ENCODE measurements around the gene MATN1.

GRCh38 chr1:30737357-30738039 lies 14.1 kb upstream of the MATN1 start:
- TF ChIP-seq EZH2 (IDR thresholded peaks at IDR 0.05; ENCODE audit: borderline replicate concordance): no peak
- TF ChIP-seq, protein P1, sequence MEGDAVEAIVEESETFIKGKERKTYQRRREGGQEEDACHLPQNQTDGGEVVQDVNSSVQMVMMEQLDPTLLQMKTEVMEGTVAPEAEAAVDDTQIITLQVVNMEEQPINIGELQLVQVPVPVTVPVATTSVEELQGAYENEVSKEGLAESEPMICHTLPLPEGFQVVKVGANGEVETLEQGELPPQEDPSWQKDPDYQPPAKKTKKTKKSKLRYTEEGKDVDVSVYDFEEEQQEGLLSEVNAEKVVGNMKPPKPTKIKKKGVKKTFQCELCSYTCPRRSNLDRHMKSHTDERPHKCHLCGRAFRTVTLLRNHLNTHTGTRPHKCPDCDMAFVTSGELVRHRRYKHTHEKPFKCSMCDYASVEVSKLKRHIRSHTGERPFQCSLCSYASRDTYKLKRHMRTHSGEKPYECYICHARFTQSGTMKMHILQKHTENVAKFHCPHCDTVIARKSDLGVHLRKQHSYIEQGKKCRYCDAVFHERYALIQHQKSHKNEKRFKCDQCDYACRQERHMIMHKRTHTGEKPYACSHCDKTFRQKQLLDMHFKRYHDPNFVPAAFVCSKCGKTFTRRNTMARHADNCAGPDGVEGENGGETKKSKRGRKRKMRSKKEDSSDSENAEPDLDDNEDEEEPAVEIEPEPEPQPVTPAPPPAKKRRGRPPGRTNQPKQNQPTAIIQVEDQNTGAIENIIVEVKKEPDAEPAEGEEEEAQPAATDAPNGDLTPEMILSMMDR (IDR thresholded peaks at IDR 0.05; ENCODE audit: poor library complexity): no peak
